ENCODE results near the gene KRT86. TPM values are rescaled to one million over a fixed set of nuclear protein-coding genes. Genes with fewer than 3 reads are reported as not detected.

The KRT86 gene
- total RNA-seq, 4 donors from 2014 or later: not detected

DNA sequence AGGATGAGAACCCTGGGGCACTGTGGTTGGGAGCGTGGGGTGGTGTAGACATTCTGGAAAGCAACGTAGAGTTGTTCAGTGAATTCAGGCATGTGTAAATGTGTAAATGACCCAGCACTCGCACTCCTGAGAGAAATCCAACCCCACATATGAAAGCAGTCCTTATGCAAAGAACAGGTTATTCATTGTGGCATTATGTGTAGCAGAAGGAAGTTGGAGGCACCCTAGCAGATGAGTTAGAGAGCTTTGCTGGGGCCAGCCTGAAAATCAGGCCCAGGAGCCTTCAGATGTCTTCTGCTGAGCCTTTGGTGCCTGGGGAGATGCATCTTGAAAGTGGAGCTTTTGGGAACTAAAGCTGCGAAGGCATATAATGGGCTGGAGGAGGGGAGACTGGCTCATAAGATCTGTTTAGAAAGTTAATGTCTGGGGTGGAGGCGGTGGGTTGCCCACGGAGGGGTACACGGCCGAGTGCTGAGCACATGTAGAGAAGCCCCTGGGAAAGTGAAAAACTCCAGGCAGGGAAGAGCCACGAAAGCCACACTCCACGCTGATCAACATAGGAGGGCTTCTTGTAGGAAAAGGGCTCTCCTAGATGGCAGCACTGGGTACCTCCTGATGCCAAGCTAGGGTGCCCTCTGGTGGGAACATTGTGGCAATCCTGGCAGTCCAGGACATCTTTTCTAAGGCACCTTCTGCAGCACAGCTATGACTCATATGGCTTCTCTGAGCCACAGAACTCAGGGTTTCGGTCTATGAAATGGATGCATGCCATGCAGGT is 52.8 kb downstream of the KRT86 start:
- H3K27ac ChIP-seq: no peak overlapping the region

DNA sequence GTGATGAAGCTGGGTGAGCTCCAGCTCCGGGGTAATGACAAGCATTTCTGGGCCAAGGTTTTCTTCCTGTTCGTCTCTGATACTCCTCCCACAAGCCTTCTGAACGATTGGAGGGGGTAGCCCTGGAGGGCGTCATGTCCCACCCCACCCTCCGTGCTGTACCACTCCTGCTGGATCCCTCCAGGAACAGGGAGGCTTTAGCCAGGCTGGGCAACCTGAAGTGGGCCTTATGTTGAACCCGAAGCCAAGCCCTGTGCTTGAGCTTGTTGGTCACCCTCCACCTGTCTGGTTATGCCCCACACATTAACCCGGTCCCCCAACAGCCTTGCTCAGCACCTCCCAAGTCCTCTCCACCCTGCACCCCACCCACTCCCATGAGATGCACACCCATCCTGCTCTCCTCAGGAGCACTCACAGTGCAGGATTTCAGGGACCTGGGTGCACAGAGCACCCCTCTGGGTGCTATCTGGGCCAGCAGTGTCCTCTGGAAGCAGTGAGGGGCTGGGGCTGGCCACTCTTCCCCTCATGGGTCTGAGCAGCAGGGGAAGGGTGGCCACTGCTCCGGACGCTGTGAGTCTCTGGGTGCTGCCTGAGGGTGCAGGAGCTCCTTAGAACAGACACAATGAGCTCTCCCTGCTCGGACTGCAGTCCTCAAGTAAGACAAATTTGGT is 53.5 kb downstream of the KRT86 start:
- H3K9me3 ChIP-seq: no peaks in the 10 kb centered on the region
- TF ChIP-seq CTCF (IDR thresholded peaks at IDR 0.05) (no peak), POLR2A (IDR thresholded peaks at IDR 0.05) (no peak)
- H3K4me1 ChIP-seq: no peaks in the 10 kb centered on the region
- H3K27me3 ChIP-seq: no peaks in the 10 kb centered on the region
- H3K4me3 ChIP-seq: no peak overlapping the region
- peak in 1 of 3 donors; percentile 39 for DNase-seq
- no peaks in the 10 kb centered on the region for H3K36me3 ChIP-seq
- H3K27ac ChIP-seq: no peak overlapping the region

More for the DNA sequence above, 52.8 kb downstream of the KRT86 start:
- DNase-seq: peak; percentile 65 to 92 (median 78)
- H3K4me1 ChIP-seq: no peaks in the 10 kb centered on the region
- H3K9me3 ChIP-seq: no peaks in the 10 kb centered on the region
- TF ChIP-seq CTCF (IDR thresholded peaks at IDR 0.05) (peak in 5 of 6 experiments; percentile 24 to 93 (median 87)), POLR2A (IDR thresholded peaks at IDR 0.05) (no peak)
- H3K36me3 ChIP-seq: no peaks in the 10 kb centered on the region
- H3K27me3 ChIP-seq: no peaks in the 10 kb centered on the region
- H3K4me3 ChIP-seq: no peak overlapping the region

GRCh38 chr12:52331039-52331438 is 56.6 kb downstream of the KRT86 start:
- TF ChIP-seq POLR2A (IDR thresholded peaks at IDR 0.05) (no peak), CTCF (IDR thresholded peaks at IDR 0.05) (no peak)
- Histone ChIP-seq H3K36me3 (no peaks in the 10 kb centered on the region), H3K4me3 (no peak overlapping the region), H3K4me1 (peaks cover 0 to 12% (median 0%) of the 10 kb centered on the region in 4 donors), H3K27ac (no peak overlapping the region), H3K9me3 (no peaks in the 10 kb centered on the region), H3K27me3 (no peaks in the 10 kb centered on the region)
- peak in 1 of 3 donors; percentile 25 for DNase-seq

GRCh38 chr12:52331833-52332232 is 57.4 kb downstream of the KRT86 start:
- H3K36me3 ChIP-seq: no peaks in the 10 kb centered on the region
- DNase-seq: peak in 1 of 3 donors; percentile 30
- no peaks in the 10 kb centered on the region for H3K27me3 ChIP-seq
- H3K4me1 ChIP-seq: peaks cover 0 to 12% (median 0%) of the 10 kb centered on the region in 4 donors
- no peak overlapping the region for H3K27ac ChIP-seq
- TF ChIP-seq CTCF (IDR thresholded peaks at IDR 0.05): no peak
- H3K4me3 ChIP-seq: no peak overlapping the region
- no peaks in the 10 kb centered on the region for H3K9me3 ChIP-seq

DNA sequence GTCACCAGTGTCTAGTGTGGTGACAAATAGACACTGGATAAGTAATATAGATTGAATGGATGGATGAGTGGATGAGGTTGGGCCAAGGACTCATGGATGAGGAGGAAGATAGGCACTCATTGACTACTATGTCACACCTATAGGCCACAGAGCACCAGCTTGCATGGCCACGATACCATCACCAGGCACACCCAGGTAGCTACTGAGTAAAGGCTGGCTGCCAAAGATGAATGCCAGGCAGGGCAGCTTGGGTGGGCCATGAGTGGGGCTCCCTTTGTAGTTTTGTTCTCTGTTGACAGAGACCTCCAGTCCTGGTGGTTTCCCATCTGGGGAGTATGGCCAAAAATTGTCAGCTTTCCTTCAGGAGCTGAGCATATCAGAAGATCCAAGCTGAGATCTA is 57.9 kb downstream of the KRT86 start:
- no peak for TF ChIP-seq CTCF (IDR thresholded peaks at IDR 0.05)
- no peak for TF ChIP-seq POLR2A (IDR thresholded peaks at IDR 0.05)
- peak in 1 of 3 donors; percentile 7 for DNase-seq
- Histone ChIP-seq H3K27me3 (no peaks in the 10 kb centered on the region), H3K4me3 (no peak overlapping the region), H3K4me1 (peaks cover 0 to 12% (median 0%) of the 10 kb centered on the region in 4 donors), H3K36me3 (no peaks in the 10 kb centered on the region), H3K27ac (no peak overlapping the region), H3K9me3 (no peaks in the 10 kb centered on the region)

Data from Peyer's patch (tissue), 4 donors.